ENCODE results near the gene APOL5.

The APOL5 gene

GRCh38 chr22:35711336-35711735 is 6.3 kb upstream of the APOL5 start:
- Histone ChIP-seq H3K27ac (ENCODE audit: low read depth, low read length) (no peak overlapping the region), H3K4me1 (ENCODE audit: control insufficient read depth, insufficient read depth, low read length, unreplicated experiment) (no peaks in the 10 kb centered on the region), H2AFZ (ENCODE audit: low read length, unreplicated experiment) (no peak overlapping the region), H3K27me3 (ENCODE audit: insufficient read depth, low read length) (no peaks in the 10 kb centered on the region), H3K79me2 (ENCODE audit: control insufficient read depth, insufficient read depth, low read length, unreplicated experiment) (no peaks in the 10 kb centered on the region), H3K4me3 (ENCODE audit: low read depth, low read length) (no peak overlapping the region), H3K36me3 (ENCODE audit: insufficient read depth, low read length) (no peaks in the 10 kb centered on the region)

DNA sequence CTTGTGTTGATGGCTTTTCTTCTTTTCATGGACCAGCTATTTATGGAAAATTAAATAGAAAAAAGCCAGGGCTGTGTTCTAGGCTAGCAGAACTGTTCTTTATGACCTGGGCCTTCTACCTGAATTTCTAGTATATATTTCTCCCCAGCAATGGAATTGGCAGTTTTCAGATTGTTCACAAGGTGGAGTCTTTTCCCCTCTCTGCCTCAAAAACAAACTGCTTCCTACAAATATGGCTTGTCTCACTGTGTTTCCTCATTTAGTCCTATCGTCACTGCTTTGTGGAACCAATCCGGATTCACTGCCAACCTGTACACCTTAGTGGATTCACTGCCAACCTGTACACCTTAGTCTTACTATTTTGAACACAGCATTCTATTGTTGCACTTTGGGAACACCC is 5.0 kb upstream of the APOL5 start:
- Histone ChIP-seq H2AFZ (ENCODE audit: low read length, unreplicated experiment) (no peak overlapping the region), H3K4me1 (ENCODE audit: control insufficient read depth, insufficient read depth, low read length, unreplicated experiment) (no peaks in the 10 kb centered on the region), H3K27me3 (ENCODE audit: insufficient read depth, low read length) (no peaks in the 10 kb centered on the region), H3K36me3 (ENCODE audit: insufficient read depth, low read length) (no peaks in the 10 kb centered on the region), H3K79me2 (ENCODE audit: control insufficient read depth, insufficient read depth, low read length, unreplicated experiment) (no peaks in the 10 kb centered on the region), H3K27ac (ENCODE audit: low read depth, low read length) (no peak overlapping the region), H3K4me3 (ENCODE audit: low read depth, low read length) (no peak overlapping the region)

DNA sequence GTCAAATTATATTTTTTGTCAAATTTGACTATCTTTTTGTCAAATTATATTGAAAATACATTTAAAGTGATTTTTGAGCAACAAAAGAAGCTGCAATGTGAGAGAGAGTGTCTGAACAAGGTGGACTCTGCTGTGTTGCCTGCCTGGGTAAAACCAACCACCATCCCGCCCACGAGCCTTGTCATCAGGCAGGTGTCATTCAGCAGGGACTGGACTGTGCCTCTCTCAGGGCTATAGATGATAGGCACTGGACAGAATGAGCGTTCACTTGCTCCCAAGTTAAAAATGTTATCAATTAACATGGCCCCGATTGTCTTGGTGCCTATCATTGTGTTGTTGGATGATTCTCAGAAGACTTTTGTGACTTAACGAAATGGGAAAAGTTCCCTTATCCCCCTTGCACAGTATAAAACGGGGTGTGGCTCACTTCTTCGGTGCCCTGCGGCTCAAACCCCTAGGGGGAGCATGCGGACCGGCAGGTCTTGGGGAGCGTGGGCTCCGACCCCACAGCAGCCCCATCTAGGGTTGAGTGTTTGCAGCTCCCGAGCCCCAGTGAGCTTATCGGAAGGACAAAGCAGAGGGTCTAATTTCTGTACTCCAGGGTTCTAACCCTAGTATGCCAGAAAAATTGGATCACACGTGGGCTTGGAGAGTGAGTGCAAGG is 1.7 kb downstream of the APOL5 start:
- H3K27ac ChIP-seq (ENCODE audit: low read depth, low read length): no peak overlapping the region
- H3K36me3 ChIP-seq (ENCODE audit: insufficient read depth, low read length): no peaks in the 10 kb centered on the region
- no peaks in the 10 kb centered on the region for H3K4me1 ChIP-seq (ENCODE audit: control insufficient read depth, insufficient read depth, low read length, unreplicated experiment)
- no peaks in the 10 kb centered on the region for H3K27me3 ChIP-seq (ENCODE audit: insufficient read depth, low read length)
- H2AFZ ChIP-seq (ENCODE audit: low read length, unreplicated experiment): no peak overlapping the region
- H3K4me3 ChIP-seq (ENCODE audit: low read depth, low read length): no peak overlapping the region
- H3K79me2 ChIP-seq (ENCODE audit: control insufficient read depth, insufficient read depth, low read length, unreplicated experiment): no peaks in the 10 kb centered on the region

DNA sequence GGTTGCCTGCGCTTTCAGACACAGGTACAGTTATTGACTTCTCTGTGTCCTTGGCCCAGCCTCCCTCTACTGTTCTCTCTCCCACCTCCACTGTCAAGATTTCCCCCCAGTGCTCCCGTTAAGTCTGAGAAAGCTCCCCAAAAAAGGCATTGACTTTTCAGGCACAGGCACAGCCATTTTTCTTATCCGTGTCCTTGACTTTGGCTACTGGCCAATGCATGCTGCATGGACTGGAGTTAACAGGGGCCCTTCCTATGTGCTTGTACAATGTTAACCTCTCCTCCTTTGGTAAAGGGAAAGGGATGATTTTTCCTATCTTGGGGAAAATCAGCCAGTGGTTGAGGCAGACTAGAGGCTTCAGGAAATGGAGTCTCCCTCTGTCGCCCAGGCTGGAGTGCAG is 4.3 kb downstream of the APOL5 start:
- Histone ChIP-seq H2AFZ (ENCODE audit: low read length, unreplicated experiment) (no peak overlapping the region), H3K27me3 (ENCODE audit: insufficient read depth, low read length) (no peaks in the 10 kb centered on the region), H3K79me2 (ENCODE audit: control insufficient read depth, insufficient read depth, low read length, unreplicated experiment) (no peaks in the 10 kb centered on the region), H3K36me3 (ENCODE audit: insufficient read depth, low read length) (no peaks in the 10 kb centered on the region), H3K4me1 (ENCODE audit: control insufficient read depth, insufficient read depth, low read length, unreplicated experiment) (no peaks in the 10 kb centered on the region), H3K27ac (ENCODE audit: low read depth, low read length) (no peak overlapping the region), H3K4me3 (ENCODE audit: low read depth, low read length) (no peak overlapping the region)

DNA sequence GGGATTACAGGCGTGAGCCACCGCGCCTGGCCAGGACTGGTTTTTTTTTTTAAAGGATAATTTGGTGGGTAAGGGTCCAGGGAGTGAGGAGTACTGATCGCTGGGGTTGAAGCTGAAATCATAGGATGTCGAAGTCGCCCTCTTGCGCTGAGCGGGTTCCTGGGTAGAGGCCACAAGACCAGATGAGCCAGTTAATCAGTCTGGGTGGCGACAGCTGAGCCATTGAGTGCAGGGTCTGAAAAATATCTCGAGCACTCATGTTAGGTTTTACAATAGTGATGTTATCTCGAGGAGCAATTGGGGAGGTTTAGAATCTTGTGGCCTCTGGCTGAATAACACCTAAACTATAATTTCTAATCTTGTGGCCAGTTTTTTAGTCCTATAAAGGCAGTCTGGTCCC is 7.8 kb downstream of the APOL5 start:
- H3K4me3 ChIP-seq (ENCODE audit: low read depth, low read length): no peak overlapping the region
- no peaks in the 10 kb centered on the region for H3K27me3 ChIP-seq (ENCODE audit: insufficient read depth, low read length)
- H3K36me3 ChIP-seq (ENCODE audit: insufficient read depth, low read length): no peaks in the 10 kb centered on the region
- H2AFZ ChIP-seq (ENCODE audit: low read length, unreplicated experiment): no peak overlapping the region
- no peak overlapping the region for H3K27ac ChIP-seq (ENCODE audit: low read depth, low read length)
- no peaks in the 10 kb centered on the region for H3K79me2 ChIP-seq (ENCODE audit: control insufficient read depth, insufficient read depth, low read length, unreplicated experiment)
- no peaks in the 10 kb centered on the region for H3K4me1 ChIP-seq (ENCODE audit: control insufficient read depth, insufficient read depth, low read length, unreplicated experiment)

GRCh38 chr22:35726398-35726797 is 8.7 kb downstream of the APOL5 start:
- Histone ChIP-seq H3K79me2 (ENCODE audit: control insufficient read depth, insufficient read depth, low read length, unreplicated experiment) (no peaks in the 10 kb centered on the region), H3K36me3 (ENCODE audit: insufficient read depth, low read length) (no peaks in the 10 kb centered on the region), H2AFZ (ENCODE audit: low read length, unreplicated experiment) (no peak overlapping the region), H3K27ac (ENCODE audit: low read depth, low read length) (no peak overlapping the region), H3K27me3 (ENCODE audit: insufficient read depth, low read length) (no peaks in the 10 kb centered on the region), H3K4me3 (ENCODE audit: low read depth, low read length) (no peak overlapping the region), H3K4me1 (ENCODE audit: control insufficient read depth, insufficient read depth, low read length, unreplicated experiment) (no peaks in the 10 kb centered on the region)

- Histone ChIP-seq H2AFZ (ENCODE audit: low read length, unreplicated experiment) (no peak overlapping the region), H3K27ac (ENCODE audit: low read depth, low read length) (no peak overlapping the region)
Observed at GRCh38 chr22:35726933-35727332, 9.3 kb downstream of the APOL5 start.

DNA sequence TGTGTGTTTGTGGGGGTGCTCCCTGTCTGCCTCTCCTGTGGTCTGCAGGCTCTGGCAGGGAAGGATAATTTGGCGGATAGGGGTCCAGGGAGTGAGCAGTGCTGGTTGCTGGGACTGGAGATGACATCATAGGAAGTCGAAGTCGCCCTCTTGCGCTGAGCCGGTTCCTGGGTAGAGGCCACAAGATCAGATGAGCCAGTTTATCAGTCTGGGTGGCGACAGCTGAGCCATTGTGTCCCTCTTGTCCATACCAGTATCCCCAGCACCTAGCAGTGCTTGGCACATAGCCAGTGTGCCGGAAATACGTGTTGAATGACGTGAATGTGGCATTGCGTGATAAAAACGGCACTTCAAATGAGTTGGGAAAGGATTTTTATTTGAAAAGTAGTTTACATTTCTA is 9.8 kb downstream of the APOL5 start:
- H3K79me2 ChIP-seq (ENCODE audit: control insufficient read depth, insufficient read depth, low read length, unreplicated experiment): no peaks in the 10 kb centered on the region
- no peak overlapping the region for H3K4me3 ChIP-seq (ENCODE audit: low read depth, low read length)
- no peak overlapping the region for H2AFZ ChIP-seq (ENCODE audit: low read length, unreplicated experiment)
- H3K36me3 ChIP-seq (ENCODE audit: insufficient read depth, low read length): no peaks in the 10 kb centered on the region
- H3K27ac ChIP-seq (ENCODE audit: low read depth, low read length): no peak overlapping the region
- no peaks in the 10 kb centered on the region for H3K27me3 ChIP-seq (ENCODE audit: insufficient read depth, low read length)
- H3K4me1 ChIP-seq (ENCODE audit: control insufficient read depth, insufficient read depth, low read length, unreplicated experiment): no peaks in the 10 kb centered on the region

More at GRCh38 chr22:35726933-35727332, 9.3 kb downstream of the APOL5 start:
- Histone ChIP-seq H3K79me2 (ENCODE audit: control insufficient read depth, insufficient read depth, low read length, unreplicated experiment) (no peaks in the 10 kb centered on the region), H3K4me1 (ENCODE audit: control insufficient read depth, insufficient read depth, low read length, unreplicated experiment) (no peaks in the 10 kb centered on the region), H3K4me3 (ENCODE audit: low read depth, low read length) (no peak overlapping the region), H3K36me3 (ENCODE audit: insufficient read depth, low read length) (no peaks in the 10 kb centered on the region), H3K27me3 (ENCODE audit: insufficient read depth, low read length) (no peaks in the 10 kb centered on the region)

DNA sequence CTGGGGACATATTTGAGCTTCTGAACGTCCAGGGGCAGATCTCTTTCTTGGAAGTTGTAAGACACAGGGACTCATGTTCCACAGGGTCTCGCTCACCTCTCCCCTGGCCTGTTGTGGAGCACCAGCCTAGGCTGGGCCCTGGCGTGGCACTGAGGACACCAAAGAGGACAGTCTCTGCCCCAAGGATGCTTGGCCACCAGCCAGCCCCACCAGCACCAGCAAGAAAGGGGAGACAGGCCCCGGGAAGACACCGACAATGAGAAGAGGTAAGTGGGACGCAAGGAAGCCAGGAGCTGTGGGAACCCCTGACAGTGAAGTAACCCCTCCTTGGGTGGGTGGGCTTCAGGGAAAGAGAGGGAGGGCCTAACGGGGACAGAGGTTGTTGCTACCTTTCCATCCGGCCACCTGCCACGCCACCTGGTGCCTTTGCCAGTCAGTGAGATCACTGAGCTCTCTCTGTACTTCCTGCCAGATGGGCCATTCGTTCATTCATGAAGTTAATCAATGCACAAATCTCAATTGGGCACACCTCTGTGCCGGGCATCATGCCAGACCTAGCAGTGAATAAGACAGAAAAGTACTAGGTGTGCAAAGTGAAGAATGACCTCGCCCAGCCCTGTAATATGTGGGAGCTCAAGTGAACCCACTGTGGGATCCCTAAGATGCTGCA is 11.1 kb downstream of the APOL5 start:
- Histone ChIP-seq H3K4me1 (ENCODE audit: control insufficient read depth, insufficient read depth, low read length, unreplicated experiment) (no peaks in the 10 kb centered on the region), H3K36me3 (ENCODE audit: insufficient read depth, low read length) (no peaks in the 10 kb centered on the region), H3K27ac (ENCODE audit: low read depth, low read length) (no peak overlapping the region)

GRCh38 chr22:35729309-35729698 is 11.6 kb downstream of the APOL5 start:
- H2AFZ ChIP-seq (ENCODE audit: low read length, unreplicated experiment): no peak overlapping the region

More for the DNA sequence above, 11.1 kb downstream of the APOL5 start:
- Histone ChIP-seq H3K79me2 (ENCODE audit: control insufficient read depth, insufficient read depth, low read length, unreplicated experiment) (no peaks in the 10 kb centered on the region), H3K27me3 (ENCODE audit: insufficient read depth, low read length) (no peaks in the 10 kb centered on the region), H3K4me3 (ENCODE audit: low read depth, low read length) (no peak overlapping the region), H2AFZ (ENCODE audit: low read length, unreplicated experiment) (no peak overlapping the region)

GRCh38 chr22:35731321-35731720 is 13.6 kb downstream of the APOL5 start:
- Histone ChIP-seq H3K27me3 (ENCODE audit: insufficient read depth, low read length) (no peaks in the 10 kb centered on the region), H3K79me2 (ENCODE audit: control insufficient read depth, insufficient read depth, low read length, unreplicated experiment) (no peaks in the 10 kb centered on the region), H3K4me1 (ENCODE audit: control insufficient read depth, insufficient read depth, low read length, unreplicated experiment) (no peaks in the 10 kb centered on the region), H3K36me3 (ENCODE audit: insufficient read depth, low read length) (no peaks in the 10 kb centered on the region), H3K4me3 (ENCODE audit: low read depth, low read length) (no peak overlapping the region), H3K27ac (ENCODE audit: low read depth, low read length) (no peak overlapping the region), H2AFZ (ENCODE audit: low read length, unreplicated experiment) (no peak overlapping the region)

More at GRCh38 chr22:35729309-35729698, 11.6 kb downstream of the APOL5 start:
- no peaks in the 10 kb centered on the region for H3K36me3 ChIP-seq (ENCODE audit: insufficient read depth, low read length)
- no peak overlapping the region for H3K27ac ChIP-seq (ENCODE audit: low read depth, low read length)
- no peaks in the 10 kb centered on the region for H3K4me1 ChIP-seq (ENCODE audit: control insufficient read depth, insufficient read depth, low read length, unreplicated experiment)
- no peaks in the 10 kb centered on the region for H3K79me2 ChIP-seq (ENCODE audit: control insufficient read depth, insufficient read depth, low read length, unreplicated experiment)
- H3K4me3 ChIP-seq (ENCODE audit: low read depth, low read length): no peak overlapping the region
- no peaks in the 10 kb centered on the region for H3K27me3 ChIP-seq (ENCODE audit: insufficient read depth, low read length)

Data from ACC112 (cell line).